Measurements from ENCODE around the gene P2RY2. TPM values are rescaled to one million over a fixed set of nuclear protein-coding genes. Genes with fewer than 3 reads are reported as not detected.
A peak's percentile ranks its signal among the peaks of the same experiment; 100 is the strongest.
"Not testable (repeated sequence)": the region's sequence is repeated elsewhere in the genome, so short reads cannot be mapped to it uniquely, and the experiment has no call there.

The P2RY2 gene
- total RNA-seq, 1 donor from 2014 or later: 6.5 TPM

- Histone ChIP-seq H3K27ac (peak within 1 kb of the TSS; percentile 18), H3K36me3 (no peaks in the 10 kb centered on the region), H3K4me3 (peak within 1 kb of the TSS; percentile 17), H3K27me3 (ENCODE audit: low read depth) (no peaks in the 10 kb centered on the region), H3K9me3 (no peaks in the 10 kb centered on the region), H3K4me1 (peaks cover 22% of the 10 kb centered on the region)
- DNase-seq (peak; percentile 62), ATAC-seq (peak; percentile 60 to 61)
- intact Hi-C loops (cut with DNase I): no loop called here
- TF ChIP-seq CTCF (IDR thresholded peaks at IDR 0.05): no peak
Measured at GRCh38 chr11:73271936-73272679, 54.0 kb downstream of the P2RY2 start, which contains the start of gene P2RY6. TSS of gene P2RY6 (plus strand) at chr11:73272338. CDS start at chr11:73296519, 24,181 bp downstream.

- Histone ChIP-seq H3K9me3 (no peaks in the 10 kb centered on the region), H3K4me3 (peak overlapping the region; percentile 17), H3K4me1 (peaks cover 22% of the 10 kb centered on the region), H3K36me3 (no peaks in the 10 kb centered on the region), H3K27ac (peak overlapping the region; percentile 18), H3K27me3 (ENCODE audit: low read depth) (no peaks in the 10 kb centered on the region)
- intact Hi-C loops (cut with DNase I): no loop called here
- ATAC-seq (no peak), DNase-seq (no peak)
- TF ChIP-seq CTCF (IDR thresholded peaks at IDR 0.05): no peak
Measured at GRCh38 chr11:73272680-73273038, 54.6 kb downstream of the P2RY2 start.

- TF ChIP-seq CTCF (IDR thresholded peaks at IDR 0.05): no peak
- peak overlapping the region; percentile 17 for H3K4me3 ChIP-seq
- no peaks in the 10 kb centered on the region for H3K9me3 ChIP-seq
- ATAC-seq (no peak), DNase-seq (no peak)
- H3K36me3 ChIP-seq: no peaks in the 10 kb centered on the region
- intact Hi-C loops (cut with DNase I): no loop called here
- peaks cover 22% of the 10 kb centered on the region for H3K4me1 ChIP-seq
- no peak overlapping the region for H3K27ac ChIP-seq
- H3K27me3 ChIP-seq (ENCODE audit: low read depth): no peaks in the 10 kb centered on the region
Measured at GRCh38 chr11:73273222-73273895, 55.3 kb downstream of the P2RY2 start.

- ATAC-seq; H3K9me3 ChIP-seq; H3K27me3 ChIP-seq (ENCODE audit: low read depth); H3K27ac ChIP-seq; intact Hi-C loops (cut with DNase I); H3K36me3 ChIP-seq; DNase-seq; H3K4me3 ChIP-seq: not testable (repeated sequence)
- peaks cover 16% of the 10 kb centered on the region for H3K4me1 ChIP-seq
Measured at GRCh38 chr11:73274191-73274590, 56.1 kb downstream of the P2RY2 start.

- Histone ChIP-seq H3K4me1 (peaks cover 9% of the 10 kb centered on the region), H3K27ac (no peak overlapping the region), H3K9me3 (no peaks in the 10 kb centered on the region), H3K4me3 (peak overlapping the region; percentile 11), H3K27me3 (ENCODE audit: low read depth) (no peaks in the 10 kb centered on the region), H3K36me3 (no peaks in the 10 kb centered on the region)
- TF ChIP-seq CTCF (IDR thresholded peaks at IDR 0.05): no peak
- DNase-seq (no peak), ATAC-seq (no peak)
- intact Hi-C loops (cut with DNase I): no loop called here
Measured at GRCh38 chr11:73274722-73275380, 56.8 kb downstream of the P2RY2 start.

Data from lower lobe of right lung (tissue), 2 donors.